SK-N-SH treated with all-trans-retinoic acid at 6 μM for 48 hours (cell line): Measurements from ENCODE around the gene MED8.
"Not testable (repeated sequence)": the region's sequence is repeated elsewhere in the genome, so short reads cannot be mapped to it uniquely, and the experiment has no call there.

ENCODE experiments used
- ATAC-seq: fragments of 200-7000 bp; cut with Tn5 transposase; 3 replicates; pipeline ENCODE4 v1.9.1; 2020; ENCODE audit warnings: mild to moderate bottlenecking, moderate library complexity
- ARNTL ChIP-seq: fragments of 450-650 bp; formaldehyde crosslinking; IDR thresholded peaks from 2 replicates; pipeline ENCODE4 v1.5.0; 2020; ENCODE audit warnings: low read depth, mild to moderate bottlenecking, moderate library complexity, borderline replicate concordance
- BACH2 ChIP-seq: fragments of 250-450 bp; sonication (Bioruptor Pico); IDR thresholded peaks from 2 replicates; pipeline ENCODE4 v1.9.0; 2021; ENCODE audit warnings: mild to moderate bottlenecking, borderline replicate concordance
- CSDC2 ChIP-seq: fragments of 250-450 bp; sonication (Bioruptor Pico); IDR thresholded peaks from 2 replicates; pipeline ENCODE4 v1.5.0; 2020; ENCODE audit warnings: mild to moderate bottlenecking, moderate library complexity
- CSRNP3 ChIP-seq: fragments of 250-450 bp; sonication (Bioruptor Pico); IDR thresholded peaks from 2 replicates; pipeline ENCODE4 v1.5.1; 2021; ENCODE audit warnings: mild to moderate bottlenecking, moderate library complexity
- ESRRG ChIP-seq: fragments of 250-450 bp; sonication (Bioruptor Pico); IDR thresholded peaks from 2 replicates; pipeline ENCODE4 v1.6.1; 2021; ENCODE audit warnings: mild to moderate bottlenecking
- GLIS3 ChIP-seq: fragments of 250-450 bp; sonication (Bioruptor Pico); IDR thresholded peaks from 2 replicates; pipeline ENCODE4 v1.5.0; 2020; ENCODE audit warnings: mild to moderate bottlenecking, moderate library complexity
- ISL1 ChIP-seq: fragments of 250-450 bp; sonication (Bioruptor Pico); IDR thresholded peaks from 2 replicates; pipeline ENCODE4 v2.1.2; 2022; ENCODE audit warnings: mild to moderate bottlenecking, moderate library complexity
- OSR1 ChIP-seq: fragments of 250-450 bp; sonication (Bioruptor Pico); IDR thresholded peaks from 2 replicates; pipeline ENCODE4 v1.8.0; 2022; ENCODE audit warnings: moderate library complexity, mild to moderate bottlenecking, inconsistent platforms
- POU6F1 ChIP-seq: fragments of 250-450 bp; sonication (Bioruptor Pico); IDR thresholded peaks from 2 replicates; pipeline ENCODE4 v1.8.0; 2021; ENCODE audit warnings: low read depth, mild to moderate bottlenecking, moderate library complexity, borderline replicate concordance
- PPARA ChIP-seq: fragments of 250-450 bp; sonication (Bioruptor Pico); IDR thresholded peaks from 2 replicates; pipeline ENCODE4 v1.5.0; 2020; ENCODE audit warnings: mild to moderate bottlenecking, borderline replicate concordance
- RARB ChIP-seq: fragments of 250-450 bp; sonication (Bioruptor Pico); IDR thresholded peaks from 2 replicates; pipeline ENCODE4 v1.8.0; 2021; ENCODE audit warnings: mild to moderate bottlenecking, moderate library complexity
- SNAI2 ChIP-seq: fragments of 250-450 bp; sonication (Bioruptor Pico); IDR thresholded peaks from 2 replicates; pipeline ENCODE4 v1.5.0; 2020; ENCODE audit warnings: mild to moderate bottlenecking, moderate library complexity
- TCF4 ChIP-seq: fragments of 250-450 bp; sonication (Bioruptor Pico); IDR thresholded peaks from 2 replicates; pipeline ENCODE4 v1.8.0; 2021; ENCODE audit warnings: mild to moderate bottlenecking, moderate library complexity, borderline replicate concordance
- TOX ChIP-seq: fragments of 250-450 bp; sonication (Bioruptor Pico); IDR thresholded peaks from 2 replicates; pipeline ENCODE4 v1.8.0; 2021; ENCODE audit warnings: mild to moderate bottlenecking, moderate library complexity, borderline replicate concordance
- ZC3H10 ChIP-seq: fragments of 250-450 bp; sonication (Bioruptor Pico); IDR thresholded peaks from 2 replicates; pipeline ENCODE4 v1.5.1; 2021; ENCODE audit warnings: mild to moderate bottlenecking, moderate library complexity
- ZFP30 ChIP-seq: fragments of 450-650 bp; formaldehyde crosslinking; IDR thresholded peaks from 2 replicates; pipeline ENCODE4 v1.5.0; 2022; ENCODE audit warnings: mild to moderate bottlenecking, moderate library complexity
- ZNF565 ChIP-seq: fragments of 450-650 bp; formaldehyde crosslinking; conservative IDR thresholded peaks from 2 replicates; pipeline ENCODE4 v1.5.0; 2020; ENCODE audit warnings: low read depth, mild to moderate bottlenecking, moderate library complexity
- ZNF70 ChIP-seq: fragments of 450-650 bp; formaldehyde crosslinking; IDR thresholded peaks from 2 replicates; pipeline ENCODE4 v1.5.0; 2020; ENCODE audit warnings: mild to moderate bottlenecking, moderate library complexity
- ZNF8 ChIP-seq: fragments of 450-650 bp; formaldehyde crosslinking; IDR thresholded peaks from 2 replicates; pipeline ENCODE4 v1.5.0; 2020; ENCODE audit warnings: mild to moderate bottlenecking, moderate library complexity
- TF ChIP-seq, protein P1 (sequence below): fragments of 250-450 bp; sonication (Bioruptor Pico); IDR thresholded peaks from 2 replicates; pipeline ENCODE4 v1.5.1; 2020; ENCODE audit warnings: low read depth, mild to moderate bottlenecking, moderate library complexity
- TF ChIP-seq, protein P2 (sequence below): fragments of 250-450 bp; sonication (Bioruptor Pico); IDR thresholded peaks from 2 replicates; pipeline ENCODE4 v1.8.0; 2020; ENCODE audit warnings: mild to moderate bottlenecking, moderate library complexity, borderline replicate concordance

The MED8 gene

GRCh38 chr1:43414634-43415223 lies 25.1 kb upstream of the MED8 start (continued):
- TF ChIP-seq CSRNP3 (CRISPR knock-in tag) (no peak), ZNF565 (no peak)
- TF ChIP-seq, protein P1, sequence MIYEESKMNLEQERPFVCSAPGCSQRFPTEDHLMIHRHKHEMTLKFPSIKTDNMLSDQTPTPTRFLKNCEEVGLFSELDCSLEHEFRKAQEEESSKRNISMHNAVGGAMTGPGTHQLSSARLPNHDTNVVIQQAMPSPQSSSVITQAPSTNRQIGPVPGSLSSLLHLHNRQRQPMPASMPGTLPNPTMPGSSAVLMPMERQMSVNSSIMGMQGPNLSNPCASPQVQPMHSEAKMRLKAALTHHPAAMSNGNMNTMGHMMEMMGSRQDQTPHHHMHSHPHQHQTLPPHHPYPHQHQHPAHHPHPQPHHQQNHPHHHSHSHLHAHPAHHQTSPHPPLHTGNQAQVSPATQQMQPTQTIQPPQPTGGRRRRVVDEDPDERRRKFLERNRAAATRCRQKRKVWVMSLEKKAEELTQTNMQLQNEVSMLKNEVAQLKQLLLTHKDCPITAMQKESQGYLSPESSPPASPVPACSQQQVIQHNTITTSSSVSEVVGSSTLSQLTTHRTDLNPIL (CRISPR knock-in tag): no peak

DNA sequence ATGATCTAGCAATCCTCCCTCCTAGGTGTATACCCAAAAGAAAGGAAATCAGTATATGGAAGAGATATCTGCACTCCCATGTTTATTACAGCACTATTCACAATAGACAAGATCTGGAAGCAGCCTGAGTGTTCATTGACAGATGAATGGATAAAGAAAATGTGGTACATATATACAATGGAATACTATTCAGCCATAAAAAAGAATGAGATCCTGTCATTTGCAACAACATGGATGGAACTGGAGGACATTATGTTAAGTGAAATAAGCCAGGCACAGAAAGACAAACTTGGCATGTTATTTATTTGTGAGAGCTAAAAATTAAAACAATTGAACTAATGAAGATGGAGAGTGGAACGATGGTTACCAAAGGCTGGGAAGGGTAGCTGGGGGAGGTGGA lies 23.8 kb upstream of the MED8 start:
- peak; percentile 92 for TF ChIP-seq ZNF8 (CRISPR knock-in tag)
- ATAC-seq: not testable (repeated sequence)

- TF ChIP-seq SNAI2 (CRISPR knock-in tag): no peak
- no peak for TF ChIP-seq ZC3H10 (CRISPR knock-in tag)
- no peak for TF ChIP-seq TOX (CRISPR knock-in tag)
- no peak for TF ChIP-seq ARNTL (CRISPR knock-in tag)
- no peak for TF ChIP-seq ZNF70 (CRISPR knock-in tag)
- no peak for TF ChIP-seq TCF4 (CRISPR knock-in tag)
- TF ChIP-seq PPARA (CRISPR knock-in tag): no peak
- TF ChIP-seq, protein P2, sequence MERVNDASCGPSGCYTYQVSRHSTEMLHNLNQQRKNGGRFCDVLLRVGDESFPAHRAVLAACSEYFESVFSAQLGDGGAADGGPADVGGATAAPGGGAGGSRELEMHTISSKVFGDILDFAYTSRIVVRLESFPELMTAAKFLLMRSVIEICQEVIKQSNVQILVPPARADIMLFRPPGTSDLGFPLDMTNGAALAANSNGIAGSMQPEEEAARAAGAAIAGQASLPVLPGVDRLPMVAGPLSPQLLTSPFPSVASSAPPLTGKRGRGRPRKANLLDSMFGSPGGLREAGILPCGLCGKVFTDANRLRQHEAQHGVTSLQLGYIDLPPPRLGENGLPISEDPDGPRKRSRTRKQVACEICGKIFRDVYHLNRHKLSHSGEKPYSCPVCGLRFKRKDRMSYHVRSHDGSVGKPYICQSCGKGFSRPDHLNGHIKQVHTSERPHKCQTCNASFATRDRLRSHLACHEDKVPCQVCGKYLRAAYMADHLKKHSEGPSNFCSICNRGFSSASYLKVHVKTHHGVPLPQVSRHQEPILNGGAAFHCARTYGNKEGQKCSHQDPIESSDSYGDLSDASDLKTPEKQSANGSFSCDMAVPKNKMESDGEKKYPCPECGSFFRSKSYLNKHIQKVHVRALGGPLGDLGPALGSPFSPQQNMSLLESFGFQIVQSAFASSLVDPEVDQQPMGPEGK (CRISPR knock-in tag): no peak
- TF ChIP-seq OSR1 (CRISPR knock-in tag): no peak
- TF ChIP-seq ISL1 (CRISPR knock-in tag): no peak
- TF ChIP-seq POU6F1 (CRISPR knock-in tag): no peak
- TF ChIP-seq ESRRG (CRISPR knock-in tag): no peak
- ATAC-seq: no peak
These were observed 21.0 kb upstream of the MED8 start for GRCh38 chr1:43410571-43410970.

DNA sequence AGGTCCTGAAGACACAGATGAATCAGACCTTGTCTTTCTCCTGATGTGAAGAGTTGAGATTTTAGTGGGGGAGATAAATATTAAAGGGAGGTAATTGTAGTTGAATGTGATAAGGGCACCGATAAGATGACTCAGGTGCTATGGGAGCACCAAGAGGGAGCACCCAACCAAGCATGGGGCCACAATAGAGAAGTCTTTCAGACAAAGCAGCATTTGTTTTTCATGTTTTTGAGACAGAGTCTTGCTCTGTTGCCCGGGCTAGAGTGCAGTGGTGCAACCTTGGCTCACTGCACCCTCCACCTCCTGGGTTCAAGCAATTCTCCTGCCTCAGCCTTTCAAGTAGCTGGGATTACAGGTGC lies 16.3 kb upstream of the MED8 start:
- no peak for TF ChIP-seq CSRNP3 (CRISPR knock-in tag)
- no peak for TF ChIP-seq RARB
- no peak for TF ChIP-seq ARNTL (CRISPR knock-in tag)
- no peak for TF ChIP-seq GLIS3 (CRISPR knock-in tag)
- TF ChIP-seq TCF4 (CRISPR knock-in tag): no peak
- no peak for TF ChIP-seq ZNF70 (CRISPR knock-in tag)
- TF ChIP-seq OSR1 (CRISPR knock-in tag): no peak
- no peak for TF ChIP-seq ZC3H10 (CRISPR knock-in tag)
- no peak for TF ChIP-seq ZFP30 (CRISPR knock-in tag)
- no peak for TF ChIP-seq ZNF8 (CRISPR knock-in tag)
- no peak for TF ChIP-seq ESRRG (CRISPR knock-in tag)
- TF ChIP-seq SNAI2 (CRISPR knock-in tag): no peak
- TF ChIP-seq POU6F1 (CRISPR knock-in tag): no peak
- TF ChIP-seq TOX (CRISPR knock-in tag): no peak
- TF ChIP-seq, protein P1 (CRISPR knock-in tag): no peak
- no peak for TF ChIP-seq CSDC2 (CRISPR knock-in tag)
- no peak for TF ChIP-seq BACH2
- TF ChIP-seq, all 23 proteins: peak for 0
- no peak for ATAC-seq
